HepG2 (cell line): ENCODE data around the gene PITPNM2. TPM values are rescaled to one million over a fixed set of nuclear protein-coding genes. Genes with fewer than 3 reads are reported as not detected.

ENCODE experiments used
- ATM ChIP-seq: fragments of 450-650 bp; IDR thresholded peaks from 2 replicates; pipeline ENCODE4 v1.7.1; 2017; ENCODE audit warnings: mild to moderate bottlenecking, borderline replicate concordance
- HDAC2 ChIP-seq: sonication (generic); formaldehyde crosslinking; IDR thresholded peaks from 2 replicates; pipeline ENCODE4 v1.4.0; 2020; ENCODE audit warnings: missing genetic modification reagents
- HOXA9 ChIP-seq: sonication (generic); formaldehyde crosslinking; IDR thresholded peaks from 2 replicates; pipeline ENCODE4 v1.8.1; 2022; ENCODE audit warnings: missing genetic modification reagents, mild to moderate bottlenecking, moderate library complexity, borderline replicate concordance
- MED8 ChIP-seq: sonication (generic); formaldehyde crosslinking; IDR thresholded peaks from 2 replicates; pipeline ENCODE4 v1.8.1; 2023; ENCODE audit warnings: mild to moderate bottlenecking, missing genetic modification reagents; ENCODE audit not compliant: insufficient replicate concordance
- MIXL1 ChIP-seq: IDR thresholded peaks from 2 replicates; pipeline ENCODE4 v1.6.1; 2016
- NFAT5 ChIP-seq: sonication (generic); formaldehyde crosslinking; IDR thresholded peaks from 2 replicates; pipeline ENCODE4 v1.4.0; 2020; ENCODE audit warnings: missing genetic modification reagents
- NR2F1 ChIP-seq, 2 experiments: fragments of 450-650 bp in 1 of 2; formaldehyde crosslinking in 1 of 2; IDR thresholded peaks; 2 replicates each; pipeline versions ENCODE4 v1.5.0 to v1.6.1; 2016 to 2020; ENCODE audit warnings: mild to moderate bottlenecking in 1 of 2, missing compliant biosample characterization in 1 of 2, missing genetic modification reagents in 1 of 2, moderate library complexity in 1 of 2
- PRPF4 ChIP-seq: fragments of 200-400 bp; formaldehyde crosslinking; IDR thresholded peaks from 2 replicates; pipeline ENCODE4 v1.6.1; 2016; ENCODE audit warnings: low read length, low read depth; ENCODE audit not compliant: poor library complexity, severe bottlenecking
- SAP130 ChIP-seq: IDR thresholded peaks from 2 replicates; pipeline ENCODE4 v1.6.1; 2016; ENCODE audit warnings: low read depth
- TFAP4 ChIP-seq: sonication (generic); IDR thresholded peaks from 2 replicates; pipeline ENCODE4 v1.6.1; 2016; ENCODE audit warnings: low read depth, borderline replicate concordance
- TOPORS ChIP-seq: sonication (generic); formaldehyde crosslinking; IDR thresholded peaks from 2 replicates; pipeline ENCODE4 v1.8.0; 2023; ENCODE audit warnings: mild to moderate bottlenecking, missing genetic modification reagents
- ZBTB8A ChIP-seq: sonication (generic); formaldehyde crosslinking; IDR thresholded peaks from 2 replicates; pipeline ENCODE4 v1.4.0; 2020; ENCODE audit warnings: mild to moderate bottlenecking, low read depth, missing genetic modification reagents, borderline replicate concordance
- ZNF160 ChIP-seq: sonication (generic); formaldehyde crosslinking; IDR thresholded peaks from 2 replicates; pipeline ENCODE4 v1.8.0; 2022; ENCODE audit warnings: mild to moderate bottlenecking, inconsistent platforms, missing genetic modification reagents
- ZNF292 ChIP-seq: sonication (generic); formaldehyde crosslinking; IDR thresholded peaks from 2 replicates; pipeline ENCODE4 v1.8.1; 2022; ENCODE audit warnings: mild to moderate bottlenecking, low read depth, missing genetic modification reagents, borderline replicate concordance
- ZNF468 ChIP-seq: sonication (generic); formaldehyde crosslinking; IDR thresholded peaks from 2 replicates; pipeline ENCODE4 v1.8.0; 2022; ENCODE audit warnings: mild to moderate bottlenecking, moderate library complexity, missing genetic modification reagents
- ZNF577 ChIP-seq: sonication (generic); formaldehyde crosslinking; IDR thresholded peaks from 2 replicates; pipeline ENCODE4 v1.4.0; 2020; ENCODE audit warnings: mild to moderate bottlenecking, low read depth, missing genetic modification reagents, borderline replicate concordance
- ZNF710 ChIP-seq: sonication (generic); formaldehyde crosslinking; IDR thresholded peaks from 2 replicates; pipeline ENCODE4 v1.5.0; 2020; ENCODE audit warnings: mild to moderate bottlenecking, missing genetic modification reagents, borderline replicate concordance
- ZSCAN31 ChIP-seq: sonication (generic); formaldehyde crosslinking; IDR thresholded peaks from 2 replicates; pipeline ENCODE4 v1.5.0; 2020; ENCODE audit warnings: low read depth, mild to moderate bottlenecking, missing genetic modification reagents
- polyA plus RNA-seq, 8 experiments: library from polyadenylated mRNA; depleted of rRNA in 3 of 8; stranded (reverse) in 7 of 8; unstranded in 1 of 8; fragments of >200 nt; fragmentation: Illumina TruSeq in 4 of 8; extraction: Trizol in 4 of 8; gene quantifications; 2 replicates each; pipeline versions ENCODE4 v1.2.1 to v1.2.3, GENCODE V29; 2011 to 2016; ENCODE audit warnings: low read depth in 4 of 8, missing spikeins in 1 of 8, mixed read lengths in 1 of 8; ENCODE audit not compliant: insufficient read depth in 1 of 8
- total RNA-seq, 5 experiments: library from RNA; depleted of rRNA; stranded (reverse); fragments of >200 nt; fragmentation: Illumina TruSeq; extraction: Trizol; gene quantifications; 2 replicates each; pipeline ENCODE4 v1.2.3, GENCODE V29; 2016; ENCODE audit warnings: low read depth in 1 of 5
- TF ChIP-seq, protein P1 (sequence below): sonication (generic); formaldehyde crosslinking; IDR thresholded peaks from 2 replicates; pipeline ENCODE4 v1.4.0; 2020; ENCODE audit warnings: missing genetic modification reagents, borderline replicate concordance

The PITPNM2 gene
- total and polyA plus RNA-seq, 2 of the 13 experiments (the other 11 are each of a cell fraction or from before 2014, with no cell fraction given) = 4.2 to 5.3 TPM

DNA sequence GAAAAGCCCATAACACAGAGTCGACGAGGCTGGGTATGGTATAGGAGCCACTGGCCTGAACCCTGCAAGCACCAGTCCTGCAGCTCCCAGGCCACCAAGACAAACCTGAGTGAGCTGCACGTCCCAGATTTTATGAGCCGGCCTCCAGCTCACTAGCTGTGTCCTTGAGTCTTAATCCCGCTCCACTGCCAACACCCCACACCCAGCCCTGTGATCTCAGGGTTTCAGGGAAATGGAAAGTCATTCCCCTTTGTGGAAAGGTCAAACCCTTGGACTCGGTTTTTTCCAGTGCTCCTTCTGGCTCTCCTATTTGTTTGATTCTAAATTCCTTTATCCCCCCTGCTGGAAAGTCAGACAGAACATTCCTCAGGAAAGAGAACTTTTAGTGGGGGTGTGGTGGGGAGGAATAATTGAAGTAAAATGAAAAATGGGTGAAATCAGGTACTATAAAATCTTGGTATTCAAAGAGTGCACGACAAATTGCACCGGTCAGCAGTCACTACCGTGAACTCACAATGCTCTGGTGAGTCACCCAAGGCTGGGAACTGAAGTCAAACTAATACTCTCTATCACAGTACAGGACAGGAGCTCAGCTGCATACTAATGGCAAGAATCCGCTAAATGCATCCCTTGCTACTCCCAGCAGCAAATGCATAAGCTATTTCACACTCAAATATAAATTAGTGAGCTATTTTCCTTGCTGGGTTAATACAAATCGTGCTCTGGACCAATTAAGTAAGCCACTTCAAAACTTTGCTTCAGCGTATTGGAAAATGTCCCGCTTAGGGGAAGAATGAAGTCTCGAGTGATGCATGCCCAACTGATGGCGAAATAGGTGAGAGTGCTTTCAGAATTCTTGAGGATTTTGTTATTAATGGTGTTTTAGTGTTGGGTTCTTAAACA lies 9.0 kb downstream of the PITPNM2 start (continued):
- TF ChIP-seq ZNF292 (peak; percentile 30; the same call in 1 of the 2 replicates), HDAC2 (CRISPR knock-in tag) (peak; percentile 62; the same call in 1 of the 2 replicates), ATM (no peak), ZBTB8A (CRISPR knock-in tag) (no peak), ZNF160 (CRISPR knock-in tag) (no peak), ZNF710 (no peak), TFAP4 (0 out of 2 replicates have a peak, but pooled peaks have one; percentile 10), SAP130 (CRISPR knock-in tag) (peak; percentile 85), NR2F1 (CRISPR knock-in tag; IDR thresholded peaks at IDR 0.05) (peak; percentile 66 to 69), ZNF577 (CRISPR knock-in tag) (no peak), MIXL1 (CRISPR knock-in tag) (peak; percentile 64; the same call in 1 of the 2 replicates), TOPORS (CRISPR knock-in tag) (no peak), HOXA9 (CRISPR knock-in tag) (no peak), NFAT5 (CRISPR knock-in tag) (no peak), MED8 (CRISPR knock-in tag) (no peak), PRPF4 (peak; percentile 14), ZNF468 (CRISPR knock-in tag) (no peak), ZSCAN31 (CRISPR knock-in tag) (peak; percentile 36; the same call in 1 of the 2 replicates)
- TF ChIP-seq, protein P1, sequence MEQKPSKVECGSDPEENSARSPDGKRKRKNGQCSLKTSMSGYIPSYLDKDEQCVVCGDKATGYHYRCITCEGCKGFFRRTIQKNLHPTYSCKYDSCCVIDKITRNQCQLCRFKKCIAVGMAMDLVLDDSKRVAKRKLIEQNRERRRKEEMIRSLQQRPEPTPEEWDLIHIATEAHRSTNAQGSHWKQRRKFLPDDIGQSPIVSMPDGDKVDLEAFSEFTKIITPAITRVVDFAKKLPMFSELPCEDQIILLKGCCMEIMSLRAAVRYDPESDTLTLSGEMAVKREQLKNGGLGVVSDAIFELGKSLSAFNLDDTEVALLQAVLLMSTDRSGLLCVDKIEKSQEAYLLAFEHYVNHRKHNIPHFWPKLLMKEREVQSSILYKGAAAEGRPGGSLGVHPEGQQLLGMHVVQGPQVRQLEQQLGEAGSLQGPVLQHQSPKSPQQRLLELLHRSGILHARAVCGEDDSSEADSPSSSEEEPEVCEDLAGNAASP (CRISPR knock-in tag) = peak; percentile 65; the same call in 1 of the 2 replicates
